Thymus (tissue), 11 donors: ENCODE data around the gene GNAI2. TPM values are rescaled to one million over a fixed set of nuclear protein-coding genes. Genes with fewer than 3 reads are reported as not detected.
"Not testable (repeated sequence)": the region's sequence is repeated elsewhere in the genome, so short reads cannot be mapped to it uniquely, and the experiment has no call there.

Experiments
- DNase-seq, 9 donors: peaks; one replicate each; pipeline ENCODE4 v3.0.0-alpha.2; 2013; ENCODE audit warnings: low spot score in 9 of 9, low read depth in 6 of 9, missing footprints in 1 of 9
- H3K27ac ChIP-seq, 2 donors: one replicate each; pipeline ENCODE4 v1.5.1; 2013; ENCODE audit warnings: control low read depth in 1 of 2, low read depth in 1 of 2, low read length in 1 of 2, mild to moderate bottlenecking in 1 of 2, moderate library complexity in 1 of 2
- H3K27me3 ChIP-seq, 2 donors: one replicate each; pipeline ENCODE4 v1.5.1; 2013; ENCODE audit warnings: low read length in 1 of 2; ENCODE audit not compliant: control insufficient read depth in 2 of 2, insufficient read depth in 1 of 2
- H3K36me3 ChIP-seq, 2 donors: one replicate each; pipeline ENCODE4 v1.5.1; 2013; ENCODE audit warnings: low read length in 1 of 2, mild to moderate bottlenecking in 1 of 2, moderate library complexity in 1 of 2; ENCODE audit not compliant: control insufficient read depth in 2 of 2, insufficient read depth in 2 of 2
- H3K4me1 ChIP-seq, 2 donors: one replicate each; pipeline ENCODE4 v1.5.1; 2013; ENCODE audit warnings: low read length in 2 of 2; ENCODE audit not compliant: control insufficient read depth in 2 of 2, insufficient read depth in 2 of 2
- H3K4me3 ChIP-seq, 2 donors: one replicate each; pipeline ENCODE4 v1.5.1; 2013; ENCODE audit warnings: low read length in 2 of 2, control low read depth in 1 of 2, mild to moderate bottlenecking in 1 of 2
- H3K9me3 ChIP-seq, 2 donors: one replicate each; pipeline ENCODE4 v1.5.1; 2013; ENCODE audit warnings: low read length in 1 of 2, mild to moderate bottlenecking in 1 of 2; ENCODE audit not compliant: control insufficient read depth in 2 of 2, insufficient read depth in 1 of 2
- WGBS: extraction: QIAGEN DNeasy Blood & Tissue Kit; methylation state at CpG from one replicate; pipeline ENCODE4 v1.1.7; 2013; 5-methylcytosine and 5-hydroxymethylcytosine counted together
- polyA plus RNA-seq: library from polyadenylated mRNA; stranded (reverse); fragments of 200-250 nt; gene quantifications from one replicate; pipeline ENCODE4 v1.2.3, GENCODE V29; 2013
- total RNA-seq: library from RNA; stranded (reverse); fragments of 120-200 nt; gene quantifications from one replicate; pipeline ENCODE4 v1.2.4, GENCODE V29; 2013
- donor health status: healthy.

The GNAI2 gene
- total and polyA plus RNA-seq, 2 donors: 177 to 187 TPM

DNA sequence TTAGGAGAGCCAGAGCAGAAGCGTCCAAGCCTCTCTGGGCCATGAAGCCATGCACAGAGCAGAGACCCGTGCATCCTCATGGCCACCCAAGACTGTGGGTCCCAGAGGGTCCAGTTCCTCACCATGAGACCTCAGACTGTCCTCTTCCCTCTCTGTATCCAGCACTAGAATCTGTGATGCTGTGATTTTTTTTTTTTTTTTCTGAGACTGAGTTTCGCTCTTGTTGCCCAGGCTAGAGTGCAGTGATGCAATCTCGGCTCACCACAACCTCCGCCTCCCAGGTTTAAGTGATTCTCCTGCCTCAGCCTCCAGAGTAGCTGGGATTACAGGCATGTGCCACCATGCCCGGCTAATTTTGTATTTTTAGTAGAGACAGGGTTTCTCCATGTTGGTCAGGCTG lies 8.8 kb downstream of the GNAI2 start:
- not testable (repeated sequence) for H3K4me3 ChIP-seq, DNase-seq, H3K9me3 ChIP-seq, H3K27me3 ChIP-seq
- Histone ChIP-seq H3K36me3 (peaks cover 26 to 58% of the 10 kb centered on the region in 2 donors), H3K4me1 (peaks cover 31 to 81% of the 10 kb centered on the region in 2 donors), H3K27ac (peak overlapping the region in 1 of 2 donors; percentile 37)
- 94% methylated on average over 6 of the region's 6 CpGs for WGBS

DNA sequence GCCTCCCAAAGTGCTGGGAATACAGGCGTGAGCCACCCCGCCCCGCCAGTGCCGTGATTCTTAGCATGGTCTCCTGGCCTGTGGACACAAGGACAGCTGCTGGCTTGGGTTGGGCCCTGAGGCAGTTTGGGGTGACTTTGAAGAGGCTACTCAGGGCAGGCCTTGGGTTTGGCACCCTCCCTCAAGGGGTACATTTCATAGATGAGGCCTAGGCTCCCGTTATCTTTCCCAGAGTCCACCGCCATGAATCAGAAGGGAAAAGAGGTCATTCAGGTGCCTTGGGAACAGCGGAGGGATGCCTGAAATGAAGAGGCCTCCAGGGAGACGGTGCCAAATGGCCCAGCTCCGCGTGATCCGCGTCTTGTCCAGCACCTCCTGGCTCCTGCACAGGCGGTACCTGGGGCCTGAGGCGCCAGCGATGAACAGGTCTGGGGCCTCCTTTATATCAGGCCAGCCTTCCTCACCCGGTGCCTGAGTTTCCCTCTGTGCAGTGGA lies 9.3 kb downstream of the GNAI2 start:
- no peak for DNase-seq
- Histone ChIP-seq H3K27me3 (no peaks in the 10 kb centered on the region), H3K36me3 (peaks cover 26 to 58% of the 10 kb centered on the region in 2 donors), H3K4me3 (peak overlapping the region; percentile 55 to 56), H3K27ac (peak overlapping the region; percentile 88 to 97), H3K9me3 (peaks cover 0 to under 1% of the 10 kb centered on the region in 2 donors), H3K4me1 (peaks cover 29 to 79% of the 10 kb centered on the region in 2 donors)
- WGBS: 87% methylated on average over 16 of the region's 16 CpGs

- H3K27me3 ChIP-seq: no peaks in the 10 kb centered on the region
- H3K4me1 ChIP-seq: peaks cover 28 to 74% of the 10 kb centered on the region in 2 donors
- no peaks in the 10 kb centered on the region for H3K9me3 ChIP-seq
- peak overlapping the region; percentile 88 to 97 for H3K27ac ChIP-seq
- peak in 8 of 9 donors; percentile 81 to 96 (median 89) for DNase-seq
- H3K36me3 ChIP-seq: peaks cover 30 to 60% of the 10 kb centered on the region in 2 donors
- H3K4me3 ChIP-seq: peak overlapping the region; percentile 55 to 56
- 1% methylated on average over 25 of the region's 25 CpGs for WGBS
Measured at GRCh38 chr3:50245831-50246516, 10.0 kb downstream of the GNAI2 start.

GRCh38 chr3:50246517-50246954 lies 10.5 kb downstream of the GNAI2 start:
- Histone ChIP-seq H3K9me3 (no peaks in the 10 kb centered on the region), H3K36me3 (peaks cover 32 to 60% of the 10 kb centered on the region in 2 donors), H3K4me3 (peak overlapping the region; percentile 55 to 56), H3K27ac (peak overlapping the region; percentile 61 to 97), H3K27me3 (no peaks in the 10 kb centered on the region), H3K4me1 (peaks cover 22 to 69% of the 10 kb centered on the region in 2 donors)
- DNase-seq: peak in 7 of 9 donors; percentile 68 to 92 (median 83)
- 5% methylated on average over 10 of the region's 10 CpGs for WGBS

DNA sequence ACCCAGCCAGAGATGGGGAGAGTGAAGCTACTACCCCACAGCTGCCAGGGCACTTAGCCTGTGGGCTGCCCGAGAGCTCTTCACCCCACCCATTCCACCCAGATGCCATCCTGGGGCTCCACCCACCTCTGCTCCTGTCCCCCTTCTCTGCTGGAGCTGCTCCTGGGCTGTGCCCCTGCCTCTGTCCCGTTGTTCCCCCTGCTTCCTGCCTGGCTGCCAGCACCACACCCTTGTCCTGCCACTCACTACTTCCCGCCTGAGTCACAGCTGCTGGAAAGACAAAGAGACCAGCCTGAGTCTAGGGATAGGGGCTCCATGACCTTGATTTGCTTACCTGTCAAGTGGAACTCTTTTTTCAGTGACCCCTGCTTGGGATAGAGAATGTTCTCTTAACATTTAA lies 12.4 kb downstream of the GNAI2 start:
- no peak overlapping the region for H3K4me3 ChIP-seq
- H3K9me3 ChIP-seq: no peaks in the 10 kb centered on the region
- peaks cover 43 to 63% of the 10 kb centered on the region in 2 donors for H3K36me3 ChIP-seq
- peaks cover 12 to 52% of the 10 kb centered on the region in 2 donors for H3K4me1 ChIP-seq
- no peak for DNase-seq
- WGBS: 68% methylated on average over 3 of the region's 3 CpGs
- no peak overlapping the region for H3K27ac ChIP-seq
- H3K27me3 ChIP-seq: no peaks in the 10 kb centered on the region

- 98% methylated on average over 5 of the region's 5 CpGs for WGBS
Measured at GRCh38 chr3:50249457-50249856, 13.5 kb downstream of the GNAI2 start.

GRCh38 chr3:50250514-50250913 lies 14.5 kb downstream of the GNAI2 start:
- peaks cover 12 to 36% of the 10 kb centered on the region in 2 donors for H3K4me1 ChIP-seq
- DNase-seq: no peak
- H3K27me3 ChIP-seq: no peaks in the 10 kb centered on the region
- H3K27ac ChIP-seq: no peak overlapping the region
- H3K9me3 ChIP-seq: no peaks in the 10 kb centered on the region
- WGBS: 95% methylated on average over 4 of the region's 4 CpGs
- H3K36me3 ChIP-seq: peaks cover 56 to 76% of the 10 kb centered on the region in 2 donors
- no peak overlapping the region for H3K4me3 ChIP-seq

More at GRCh38 chr3:50249457-50249856, 13.5 kb downstream of the GNAI2 start:
- H3K36me3 ChIP-seq: peaks cover 47 to 69% of the 10 kb centered on the region in 2 donors
- no peaks in the 10 kb centered on the region for H3K9me3 ChIP-seq
- H3K27ac ChIP-seq: no peak overlapping the region
- DNase-seq: no peak
- H3K4me1 ChIP-seq: peaks cover 12 to 44% of the 10 kb centered on the region in 2 donors
- H3K27me3 ChIP-seq: no peaks in the 10 kb centered on the region
- no peak overlapping the region for H3K4me3 ChIP-seq

DNA sequence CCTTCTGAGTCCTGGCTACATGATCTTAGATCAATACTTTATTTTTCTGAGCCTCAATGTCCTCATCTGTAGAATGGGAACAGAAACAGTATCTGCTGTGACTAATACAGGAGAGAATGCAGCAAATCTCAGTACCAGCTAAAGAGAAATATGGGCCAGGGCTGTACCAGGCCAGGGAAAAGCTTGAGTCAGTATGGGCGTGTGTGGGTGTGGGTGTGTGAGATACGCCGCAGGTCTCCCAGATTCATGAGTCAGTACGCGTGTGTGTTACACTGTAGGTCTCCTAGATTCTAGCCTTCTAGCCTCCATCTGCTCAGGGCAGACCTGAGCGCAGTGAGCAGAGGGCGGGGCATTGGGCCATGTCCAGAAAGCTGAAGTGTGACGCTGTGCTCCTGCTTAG lies 15.2 kb downstream of the GNAI2 start:
- no peaks in the 10 kb centered on the region for H3K27me3 ChIP-seq
- no peak for DNase-seq
- no peaks in the 10 kb centered on the region for H3K9me3 ChIP-seq
- H3K4me1 ChIP-seq: peaks cover 10 to 29% of the 10 kb centered on the region in 2 donors
- 95% methylated on average over 8 of the region's 8 CpGs for WGBS
- peaks cover 63 to 80% of the 10 kb centered on the region in 2 donors for H3K36me3 ChIP-seq
- no peak overlapping the region for H3K27ac ChIP-seq
- H3K4me3 ChIP-seq: no peak overlapping the region

DNA sequence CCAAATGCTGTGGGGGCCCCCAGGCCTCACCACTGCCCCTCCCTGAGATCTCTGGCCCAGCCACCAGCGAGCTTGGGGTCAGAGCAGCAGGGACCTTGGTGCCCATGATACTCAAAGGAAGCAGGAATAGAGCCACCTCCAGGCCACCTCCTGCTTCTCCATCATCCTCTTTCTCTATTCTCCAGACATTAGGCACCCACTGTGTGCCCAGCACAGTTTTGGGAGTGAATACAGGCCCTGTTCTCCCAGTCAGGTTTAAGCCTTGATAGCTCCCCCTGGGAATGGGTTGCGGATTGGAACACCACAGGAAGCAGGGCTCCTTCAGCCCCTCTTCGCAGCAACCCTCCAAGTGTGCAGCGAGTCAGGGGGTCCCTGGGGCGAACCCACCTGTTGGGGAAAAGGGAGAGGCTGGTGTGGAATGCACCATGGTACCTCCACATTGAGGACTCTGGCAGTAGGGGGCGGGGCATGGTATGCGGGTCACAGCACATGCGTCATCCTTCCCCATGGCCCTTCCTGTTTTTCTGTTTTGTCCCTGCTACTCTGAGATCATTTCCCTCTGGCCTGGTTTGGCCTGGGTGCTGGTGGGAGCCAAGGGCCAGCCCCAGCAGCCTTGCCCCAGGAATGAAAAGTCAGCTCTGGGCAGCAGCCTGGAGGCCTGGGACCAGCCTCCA lies 18.7 kb downstream of the GNAI2 start:
- Histone ChIP-seq H3K27ac (peak overlapping the region in 1 of 2 donors; percentile 53), H3K9me3 (no peaks in the 10 kb centered on the region), H3K4me1 (peaks cover 0 to 16% of the 10 kb centered on the region in 2 donors), H3K27me3 (no peaks in the 10 kb centered on the region), H3K36me3 (peaks cover 76 to 89% of the 10 kb centered on the region in 2 donors), H3K4me3 (no peak overlapping the region)
- DNase-seq: no peak
- WGBS: 96% methylated on average over 8 of the region's 8 CpGs
